Activated naive CD4-positive, alpha-beta T cell treated with anti-CD3 and anti-CD28 coated beads, Interleukin-2, amount 10 ng/mL, durations not matched to agents 7 days and 5 days (primary cell): ENCODE measurements around the gene TENT5C.
A peak's percentile ranks its signal among the peaks of the same experiment; 100 is the strongest.

ENCODE experiments used
- CTCF ChIA-PET: fragments of 350-600 bp; sonication (Branson Sonifier 250); formaldehyde crosslinking; loops from one replicate; lab custom pipeline; 2021; ENCODE audit warnings: antibody characterized with exemption; lab: Charles Lee
- DNase-seq: peaks from one replicate; pipeline ENCODE4 v3.0.0-alpha.2; 2020
- H3K27ac Mint-ChIP-seq: one replicate; pipeline ENCODE4 v1.8.0; 2021; ENCODE audit warnings: mild to moderate bottlenecking, moderate library complexity, mixed read lengths
- H3K27me3 Mint-ChIP-seq: one replicate; pipeline ENCODE4 v1.8.0; 2021; ENCODE audit warnings: mild to moderate bottlenecking, mixed read lengths
- H3K36me3 Mint-ChIP-seq: one replicate; pipeline ENCODE4 v1.8.0; 2021; ENCODE audit warnings: mixed read lengths
- H3K4me1 Mint-ChIP-seq: one replicate; pipeline ENCODE4 v1.8.0; 2021; ENCODE audit warnings: mixed read lengths
- H3K4me3 Mint-ChIP-seq: one replicate; pipeline ENCODE4 v1.8.0; 2021; ENCODE audit warnings: mild to moderate bottlenecking, moderate library complexity, mixed read lengths
- H3K9me3 Mint-ChIP-seq: one replicate; pipeline ENCODE4 v1.8.0; 2021; ENCODE audit warnings: mixed read lengths

Gene TENT5C

DNA sequence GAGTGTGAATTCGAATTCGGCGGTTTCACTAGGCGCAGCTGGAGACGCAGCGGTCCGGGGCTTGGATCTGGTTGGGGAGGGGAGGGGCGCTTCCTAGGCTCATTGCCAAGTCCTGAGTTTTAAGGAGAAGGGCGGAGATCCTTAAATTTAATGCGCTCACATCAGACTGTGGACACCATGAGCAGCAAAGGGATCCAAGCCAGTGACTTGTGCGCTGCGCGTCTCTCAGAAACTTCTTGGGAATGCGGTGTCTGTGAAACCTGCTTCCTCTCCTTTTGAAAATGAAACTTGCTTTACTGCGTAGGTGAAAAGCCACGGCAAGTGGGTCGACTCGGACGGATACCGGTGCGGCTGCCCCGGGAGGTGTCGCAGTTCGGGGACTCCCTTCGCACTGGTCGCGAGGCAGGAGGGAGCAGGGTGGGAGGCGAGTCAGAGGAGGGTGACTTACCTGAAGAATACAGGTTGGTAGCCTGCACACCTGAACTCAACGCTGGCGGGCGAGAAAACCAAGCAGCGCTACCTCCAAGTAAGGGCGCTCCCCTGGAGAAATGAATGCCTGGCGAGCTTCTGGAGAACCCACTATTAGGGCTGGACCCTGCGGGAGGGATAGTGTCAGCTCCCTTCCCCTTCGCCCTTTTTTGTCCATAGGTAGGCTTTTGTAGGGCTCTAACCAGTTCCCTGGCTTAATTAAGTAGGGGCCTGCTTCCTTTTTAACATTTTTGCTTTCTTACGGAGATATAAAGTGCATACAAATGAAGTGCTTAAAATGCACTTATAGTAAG, 992 bp downstream of the TENT5C start:
- peaks cover 55% of the 10 kb centered on the region for H3K4me1 Mint-ChIP-seq
- H3K4me3 Mint-ChIP-seq = peak overlapping the region; percentile 97
- DNase-seq = peak; percentile 75
- peak overlapping the region; percentile 95 for H3K27ac Mint-ChIP-seq
- H3K27me3 Mint-ChIP-seq = peaks cover 11% of the 10 kb centered on the region
- CTCF ChIA-PET = interaction anchor here (1.0 to 2.4 kb wide), 11 partner anchors 12 to 289 kb away, joined by 3 to 19 read pairs (median 5); no protein-coding TSS in a partner anchor
- peaks cover 36% of the 10 kb centered on the region for H3K36me3 Mint-ChIP-seq
- H3K9me3 Mint-ChIP-seq = no peaks in the 10 kb centered on the region

DNA sequence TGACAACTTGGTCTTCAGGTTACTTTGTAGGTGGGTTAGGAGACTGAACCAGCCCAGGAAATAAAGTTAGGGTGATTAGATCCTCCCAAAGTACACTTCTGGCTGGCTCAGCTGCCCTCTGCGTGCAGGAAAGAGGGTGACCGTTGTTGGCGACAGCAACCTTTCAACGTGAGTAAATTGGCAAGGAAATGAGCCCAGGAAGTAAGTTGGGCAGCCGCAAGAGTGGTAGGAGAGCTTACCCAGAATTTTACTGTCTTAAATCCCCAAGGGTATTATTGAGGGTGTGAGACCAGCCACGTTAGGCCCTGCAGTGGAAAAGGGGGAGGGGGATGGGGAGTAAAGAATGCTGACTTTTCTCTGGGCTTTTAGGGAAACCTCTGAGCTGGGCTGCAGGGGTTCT, 1.6 kb downstream of the TENT5C start:
- H3K36me3 Mint-ChIP-seq = peaks cover 36% of the 10 kb centered on the region
- H3K4me1 Mint-ChIP-seq = peaks cover 59% of the 10 kb centered on the region
- H3K4me3 Mint-ChIP-seq = peak overlapping the region; percentile 97
- H3K9me3 Mint-ChIP-seq = no peaks in the 10 kb centered on the region
- peaks cover 9% of the 10 kb centered on the region for H3K27me3 Mint-ChIP-seq
- CTCF ChIA-PET = interaction anchor here (1.0 to 2.4 kb wide), 12 partner anchors 13 to 289 kb away, joined by 3 to 19 read pairs (median 4); no protein-coding TSS in a partner anchor
- peak; percentile 61 for DNase-seq
- H3K27ac Mint-ChIP-seq = peak overlapping the region; percentile 95

DNA sequence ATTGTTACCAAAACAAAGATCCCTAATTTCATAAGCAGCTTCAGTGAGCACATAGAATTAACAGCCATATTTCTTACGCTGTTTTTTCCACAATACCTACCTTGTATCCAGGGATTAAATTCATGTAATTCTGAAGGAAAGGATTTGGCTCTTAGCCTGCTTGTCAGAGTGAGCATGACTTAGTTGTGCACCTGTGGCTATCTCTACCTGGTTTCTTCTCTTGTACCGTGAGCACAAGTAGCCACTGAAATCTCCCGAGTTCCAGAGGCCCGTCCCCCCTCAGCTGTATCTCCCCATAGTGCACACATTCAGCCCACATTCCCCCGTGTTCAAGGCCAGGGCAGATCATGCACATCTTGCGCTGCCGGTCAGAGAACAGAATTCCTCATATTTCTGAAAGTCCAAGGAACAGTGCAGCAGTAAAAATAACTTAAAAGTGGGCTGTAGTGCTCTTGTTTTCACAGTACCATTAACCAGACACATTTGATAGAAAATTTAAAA, 2.3 kb downstream of the TENT5C start:
- peak overlapping the region; percentile 97 for H3K4me3 Mint-ChIP-seq
- peak overlapping the region; percentile 95 for H3K27ac Mint-ChIP-seq
- no peaks in the 10 kb centered on the region for H3K9me3 Mint-ChIP-seq
- H3K36me3 Mint-ChIP-seq = peaks cover 40% of the 10 kb centered on the region
- CTCF ChIA-PET = interaction anchor here (1.0 to 2.4 kb wide), 11 partner anchors 14 to 288 kb away, joined by 3 to 19 read pairs (median 4); no protein-coding TSS in a partner anchor
- H3K27me3 Mint-ChIP-seq = peaks cover 6% of the 10 kb centered on the region
- peaks cover 66% of the 10 kb centered on the region for H3K4me1 Mint-ChIP-seq
- no peak for DNase-seq

DNA sequence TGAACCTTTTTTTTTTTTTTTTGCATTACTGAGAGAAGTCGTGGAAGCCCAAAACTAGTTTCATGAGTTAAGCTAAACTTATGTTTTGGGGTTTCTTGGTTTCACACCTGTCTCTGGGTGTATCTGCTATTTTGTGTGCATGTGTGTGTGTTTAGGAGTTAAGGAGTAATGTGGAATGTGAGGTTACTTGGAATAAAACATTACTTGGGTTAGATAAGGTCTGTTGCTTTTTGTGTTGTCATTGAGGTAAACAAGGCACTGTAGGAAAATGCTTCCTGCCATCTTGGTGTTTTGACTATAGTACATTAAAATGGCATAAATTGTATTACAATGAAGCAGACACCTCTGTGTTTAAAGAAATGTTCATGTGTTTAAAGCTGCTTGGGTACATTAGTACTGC, 2.9 kb downstream of the TENT5C start:
- H3K4me3 Mint-ChIP-seq = peak overlapping the region; percentile 97
- no peak for DNase-seq
- peaks cover 72% of the 10 kb centered on the region for H3K4me1 Mint-ChIP-seq
- H3K27me3 Mint-ChIP-seq = peaks cover 6% of the 10 kb centered on the region
- CTCF ChIA-PET = interaction anchor here (0.7 to 2.4 kb wide), 7 partner anchors 18 to 149 kb away, joined by 3 to 7 read pairs (median 4); no protein-coding TSS in a partner anchor
- peaks cover 46% of the 10 kb centered on the region for H3K36me3 Mint-ChIP-seq
- H3K27ac Mint-ChIP-seq = no peak overlapping the region
- no peaks in the 10 kb centered on the region for H3K9me3 Mint-ChIP-seq

DNA sequence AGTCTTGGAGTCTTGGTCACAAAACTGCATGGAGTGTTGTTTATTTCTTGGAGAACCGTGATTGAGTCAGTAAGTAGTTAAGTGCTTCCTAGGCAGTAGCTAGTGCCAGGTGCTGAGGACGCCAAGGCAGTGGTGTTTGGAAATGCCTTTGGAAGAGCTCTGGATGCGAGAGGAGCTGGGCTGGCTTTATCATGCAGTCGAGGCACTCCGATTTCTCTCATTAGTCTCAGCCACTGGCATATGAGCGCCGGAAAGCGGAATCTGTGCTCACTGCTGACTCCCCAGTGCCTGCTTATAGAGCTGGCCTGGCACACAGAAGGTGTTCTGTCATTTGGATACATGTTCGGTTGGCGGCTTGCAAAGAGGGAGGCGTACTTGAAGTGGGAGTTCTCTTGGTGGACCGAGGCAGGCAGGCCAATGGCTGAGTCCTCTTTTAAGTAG, 3.6 kb downstream of the TENT5C start:
- Mint-ChIP-seq H3K36me3 (peaks cover 49% of the 10 kb centered on the region), H3K4me1 (peaks cover 76% of the 10 kb centered on the region), H3K4me3 (no peak overlapping the region), H3K27me3 (peaks cover 6% of the 10 kb centered on the region), H3K27ac (no peak overlapping the region), H3K9me3 (no peaks in the 10 kb centered on the region)
- CTCF ChIA-PET = interaction anchor here (0.7 to 2.4 kb wide), 2 partner anchors 65 to 144 kb away, joined by 3 to 6 read pairs; no protein-coding TSS in a partner anchor
- no peak for DNase-seq

DNA sequence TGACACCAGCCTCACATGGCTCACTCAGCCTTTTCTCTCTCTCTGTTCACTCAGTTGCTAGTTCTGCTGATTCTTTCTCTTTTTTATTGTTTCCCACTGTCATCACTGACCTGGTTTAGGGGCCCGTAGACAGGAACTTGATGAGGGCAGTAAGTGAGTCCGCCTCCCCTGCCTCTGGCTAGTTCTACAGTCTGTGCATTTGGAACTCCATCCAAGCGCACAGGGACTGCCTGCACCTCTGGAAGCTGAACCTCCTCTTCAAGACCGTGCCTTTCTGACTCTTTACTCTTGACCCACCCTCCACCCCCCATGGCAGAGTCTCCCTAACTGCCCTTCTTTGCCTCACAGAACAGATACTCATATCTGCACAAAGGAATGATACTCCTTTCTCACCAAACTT, 4.2 kb downstream of the TENT5C start:
- no peak for DNase-seq
- H3K27me3 Mint-ChIP-seq = peaks cover 6% of the 10 kb centered on the region
- H3K36me3 Mint-ChIP-seq = peaks cover 50% of the 10 kb centered on the region
- no peak overlapping the region for H3K27ac Mint-ChIP-seq
- H3K4me1 Mint-ChIP-seq = peaks cover 76% of the 10 kb centered on the region
- CTCF ChIA-PET = interaction anchor here (1.4 to 2.4 kb wide), 2 partner anchors 64 to 76 kb away, joined by 3 to 6 read pairs; no protein-coding TSS in a partner anchor
- no peak overlapping the region for H3K4me3 Mint-ChIP-seq
- no peaks in the 10 kb centered on the region for H3K9me3 Mint-ChIP-seq

DNA sequence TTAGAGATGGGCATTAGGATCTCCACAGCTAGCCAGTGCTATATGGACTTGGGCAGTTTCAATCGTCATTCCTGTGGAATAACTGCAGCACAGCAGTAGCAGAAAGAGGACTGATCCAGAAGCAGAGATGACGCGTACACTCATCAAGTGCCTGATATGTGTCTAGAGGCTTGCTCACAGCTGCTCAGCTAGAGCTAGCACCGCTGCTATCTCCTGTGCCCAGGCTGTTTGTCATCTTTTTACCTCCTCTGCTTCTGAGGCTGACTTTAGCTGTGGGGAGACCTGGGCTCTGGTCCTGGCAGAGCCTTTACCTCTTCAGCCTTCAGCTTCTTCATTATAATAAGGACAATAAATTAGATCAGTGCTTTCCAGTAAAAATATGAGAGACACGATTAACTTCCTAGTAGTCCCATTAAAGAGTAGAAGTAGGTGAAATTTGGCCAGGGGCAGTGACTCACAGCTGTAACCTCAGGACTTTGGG, 5.3 kb downstream of the TENT5C start:
- no peaks in the 10 kb centered on the region for H3K27me3 Mint-ChIP-seq
- CTCF ChIA-PET = interaction anchor here (1.4 to 2.4 kb wide), 2 partner anchors 63 to 77 kb away, joined by 3 to 6 read pairs; no protein-coding TSS in a partner anchor

DNA sequence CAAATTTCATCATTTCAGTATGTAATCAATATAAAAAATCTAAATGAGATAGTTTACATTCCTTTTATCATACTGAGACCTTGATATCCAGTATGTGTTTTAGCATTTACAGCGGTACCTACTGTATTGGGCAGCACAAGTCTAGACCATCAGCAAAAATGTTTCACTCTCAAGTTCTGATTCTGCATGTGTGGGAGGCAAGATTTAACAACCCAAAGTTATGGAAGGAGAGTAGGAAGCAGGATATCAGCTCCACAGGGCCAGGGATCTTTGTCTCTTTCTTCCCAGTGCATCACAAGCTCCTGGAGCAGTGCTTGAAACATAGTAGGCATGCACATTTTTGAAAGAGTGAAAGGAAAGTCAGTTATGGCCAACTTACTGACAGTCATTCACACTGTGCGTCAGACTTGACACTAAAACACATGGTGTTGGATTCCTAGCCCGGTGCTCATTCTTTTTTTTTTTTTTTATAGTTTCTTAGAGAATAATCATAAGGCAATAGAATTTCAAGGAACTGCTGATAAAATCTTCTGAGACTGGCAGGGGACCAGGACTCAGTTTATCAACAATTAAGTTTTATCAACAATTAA, 6.1 kb downstream of the TENT5C start:
- H3K4me3 Mint-ChIP-seq = no peak overlapping the region

More for the DNA sequence above, 5.3 kb downstream of the TENT5C start:
- Mint-ChIP-seq H3K4me3 (no peak overlapping the region), H3K9me3 (no peaks in the 10 kb centered on the region), H3K27ac (no peak overlapping the region), H3K36me3 (peaks cover 58% of the 10 kb centered on the region), H3K4me1 (peaks cover 81% of the 10 kb centered on the region)
- no peak for DNase-seq

DNA sequence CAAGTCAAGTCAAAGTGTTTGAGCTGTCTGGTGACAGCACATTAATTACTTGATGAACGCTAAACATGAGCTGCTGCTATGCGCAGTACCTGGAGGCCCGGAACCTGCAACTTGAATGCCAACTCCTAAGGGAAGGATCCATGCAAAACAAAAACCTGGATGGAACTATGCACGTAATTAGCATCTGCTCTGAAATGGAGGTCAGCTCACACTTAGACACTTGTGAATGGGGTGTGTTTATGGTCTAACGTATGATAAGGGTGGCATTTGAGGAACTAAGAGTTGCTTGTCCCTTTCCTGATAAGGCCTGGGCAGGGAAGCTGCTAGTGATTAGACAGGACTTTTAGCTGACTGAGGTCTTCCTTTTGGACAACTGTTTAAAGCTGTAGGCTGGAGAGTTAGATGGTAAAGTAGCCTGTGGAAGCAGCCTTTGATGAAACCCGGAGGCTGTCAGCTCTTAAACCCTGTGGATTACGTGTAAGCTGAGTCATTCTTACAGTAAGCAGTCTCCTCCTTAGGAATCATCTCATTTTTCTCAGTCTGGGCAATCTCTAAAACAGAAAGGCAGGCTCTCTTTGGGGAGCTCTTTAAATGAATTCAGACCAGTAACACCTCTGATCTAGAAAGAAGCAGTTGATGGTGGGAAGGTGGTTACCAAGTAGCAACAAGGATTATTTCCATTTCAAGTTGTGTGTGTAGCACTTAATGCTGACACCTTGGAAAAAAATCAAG, 6.8 kb downstream of the TENT5C start:
- H3K27ac Mint-ChIP-seq = no peak overlapping the region
- no peak overlapping the region for H3K4me3 Mint-ChIP-seq
- H3K36me3 Mint-ChIP-seq = peaks cover 63% of the 10 kb centered on the region
- no peaks in the 10 kb centered on the region for H3K9me3 Mint-ChIP-seq
- no peak for DNase-seq
- H3K27me3 Mint-ChIP-seq = no peaks in the 10 kb centered on the region
- CTCF ChIA-PET = interaction anchor here (0.6 kb wide), 1 partner anchor 11 kb away, joined by 3 read pairs; no protein-coding TSS in a partner anchor
- peaks cover 86% of the 10 kb centered on the region for H3K4me1 Mint-ChIP-seq

More for the DNA sequence above, 6.1 kb downstream of the TENT5C start:
- Mint-ChIP-seq H3K36me3 (peaks cover 63% of the 10 kb centered on the region), H3K9me3 (no peaks in the 10 kb centered on the region), H3K4me1 (peaks cover 87% of the 10 kb centered on the region), H3K27ac (no peak overlapping the region), H3K27me3 (no peaks in the 10 kb centered on the region)
- CTCF ChIA-PET = no interaction called here
- DNase-seq = no peak

DNA sequence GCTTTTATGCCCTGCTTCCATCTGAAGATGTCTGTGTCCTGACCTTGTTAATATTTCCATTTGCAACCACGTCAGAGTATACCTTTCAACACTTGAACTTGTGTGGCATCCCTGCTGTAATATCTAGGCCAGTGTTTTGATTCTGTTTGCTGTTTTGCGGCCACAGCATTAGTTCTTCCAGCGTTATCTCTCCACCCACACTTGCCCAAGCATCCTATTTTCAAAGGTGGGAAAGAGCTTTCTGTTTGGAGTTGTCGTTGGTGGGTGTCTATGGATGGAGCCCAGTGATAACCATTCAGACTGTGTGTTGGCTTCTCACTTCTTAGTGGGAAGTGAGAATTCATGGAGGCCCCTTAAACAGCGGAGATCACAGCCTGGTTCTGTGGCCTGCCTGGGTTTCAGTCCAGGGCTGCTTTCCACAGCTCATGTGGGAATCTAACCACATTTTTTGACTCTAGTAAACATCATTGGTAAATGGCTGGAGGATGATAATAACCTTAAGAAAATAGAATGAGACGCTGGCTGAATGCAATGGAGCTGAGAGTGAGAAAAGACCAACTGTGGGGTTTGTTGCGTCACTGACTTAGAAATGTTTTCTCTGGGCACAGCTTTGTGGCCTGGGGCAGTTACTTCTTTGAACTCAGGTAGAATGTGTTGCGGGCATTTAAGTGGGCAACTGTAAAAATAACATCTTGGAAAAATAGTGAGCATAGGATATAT, 7.6 kb downstream of the TENT5C start:
- H3K4me3 Mint-ChIP-seq = no peak overlapping the region
- peaks cover 60% of the 10 kb centered on the region for H3K36me3 Mint-ChIP-seq
- no peaks in the 10 kb centered on the region for H3K9me3 Mint-ChIP-seq

DNA sequence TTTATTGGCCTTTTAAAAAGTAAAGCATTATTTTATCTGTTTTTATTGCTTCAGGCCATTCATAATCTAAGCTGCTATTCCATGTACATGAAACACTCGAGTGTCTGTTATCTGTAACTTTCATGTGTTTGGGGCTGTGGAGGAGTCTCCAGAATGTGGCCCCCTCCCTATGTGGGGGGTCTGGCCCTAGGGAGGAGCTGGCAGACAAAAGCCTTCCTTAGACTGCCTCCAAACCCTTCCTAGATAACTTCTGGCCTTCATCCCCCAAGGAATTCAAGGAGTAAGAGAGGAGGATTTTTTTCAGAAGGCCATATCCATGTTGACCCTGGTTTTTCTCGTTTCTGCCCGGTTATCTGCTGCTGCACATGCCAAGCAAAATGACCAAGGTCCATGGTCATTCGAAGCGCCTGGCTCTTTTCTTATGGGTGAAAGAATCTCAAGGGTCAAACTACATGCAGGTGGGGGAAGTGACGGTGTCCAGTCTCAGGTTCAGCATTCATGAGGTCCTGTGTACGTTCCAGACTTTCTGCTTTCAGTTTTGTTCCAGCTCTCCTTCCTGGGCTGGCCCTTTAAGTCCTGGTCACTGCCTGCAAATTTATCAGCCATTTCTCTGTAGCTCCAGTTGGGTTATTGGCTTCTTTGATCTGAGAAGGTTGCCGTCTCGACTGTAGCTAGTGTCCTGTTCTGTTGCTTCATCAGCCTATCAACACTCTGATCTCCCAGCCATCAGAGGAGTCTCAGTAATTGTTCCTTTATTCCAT, 8.3 kb downstream of the TENT5C start:
- CTCF ChIA-PET = interaction anchor here (1.3 kb wide), 1 partner anchor 42 kb away, joined by 5 read pairs; no protein-coding TSS in a partner anchor
- Mint-ChIP-seq H3K4me1 (peaks cover 79% of the 10 kb centered on the region), H3K4me3 (no peak overlapping the region), H3K9me3 (no peaks in the 10 kb centered on the region), H3K36me3 (peaks cover 52% of the 10 kb centered on the region), H3K27ac (no peak overlapping the region), H3K27me3 (no peaks in the 10 kb centered on the region)
- no peak for DNase-seq

More for the DNA sequence above, 7.6 kb downstream of the TENT5C start:
- DNase-seq = no peak
- CTCF ChIA-PET = interaction anchor here (0.6 kb wide), 1 partner anchor 10 kb away, joined by 3 read pairs; no protein-coding TSS in a partner anchor
- H3K27ac Mint-ChIP-seq = no peak overlapping the region
- no peaks in the 10 kb centered on the region for H3K27me3 Mint-ChIP-seq
- peaks cover 85% of the 10 kb centered on the region for H3K4me1 Mint-ChIP-seq

DNA sequence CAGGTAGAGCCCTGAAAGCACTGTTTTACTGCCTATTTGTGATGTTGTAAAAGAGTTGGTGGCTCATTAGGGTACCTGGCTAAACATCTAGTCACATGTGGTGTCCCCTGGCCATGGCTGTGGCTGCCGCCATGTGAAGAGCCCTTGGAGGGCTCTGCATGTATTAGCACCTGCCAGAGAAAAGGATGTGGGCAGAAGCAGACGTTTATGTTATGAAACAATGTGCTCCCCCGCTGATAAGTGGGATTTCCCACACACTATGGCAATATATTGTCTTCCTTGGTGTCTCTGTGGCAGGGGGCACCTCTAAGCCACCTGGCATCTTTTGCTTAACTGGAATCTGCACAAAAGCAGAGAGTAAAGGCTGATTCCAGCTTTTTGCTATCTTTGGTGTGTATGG, 9.6 kb downstream of the TENT5C start:
- Mint-ChIP-seq H3K36me3 (peaks cover 46% of the 10 kb centered on the region), H3K9me3 (no peaks in the 10 kb centered on the region), H3K4me1 (peaks cover 71% of the 10 kb centered on the region), H3K4me3 (no peak overlapping the region), H3K27me3 (no peaks in the 10 kb centered on the region), H3K27ac (no peak overlapping the region)
- DNase-seq = no peak
- CTCF ChIA-PET = no interaction called here
